IMR-90 (cell line): ENCODE data around the gene C16orf82. TPM values are rescaled to one million over a fixed set of nuclear protein-coding genes. Genes with fewer than 3 reads are reported as not detected.

Experiments
- ATAC-seq: fragments of 200-7000 bp; cut with Tn5 transposase; 2 replicates; pipeline ENCODE4 v1.9.1; 2020; ENCODE audit warnings: low read depth, mild to moderate bottlenecking, moderate library complexity
- BruUV-seq: library from RNA; stranded (reverse); fragments of 400-500 nt; replicated peaks from 2 replicates; lab custom pipeline; 2021; lab: Mats Ljungman, UMichigan
- CTCF ChIA-PET: fragments of 300-600 bp; formaldehyde crosslinking; extraction: SDS; loops from one replicate; lab custom pipeline; 2021; ENCODE audit warnings: antibody characterized with exemption; lab: Yijun Ruan, JAX
- POLR2A ChIA-PET: fragments of 300-600 bp; sonication (Branson Sonifier 250); formaldehyde crosslinking; loops from one replicate; lab custom pipeline; 2022; ENCODE audit warnings: antibody characterized with exemption; ENCODE audit not compliant: unreplicated experiment; lab: Charles Lee
- DNase-seq: peaks from one replicate; pipeline ENCODE4 v3.0.0; 2013
- H2AFZ ChIP-seq: replicated peaks from 2 replicates; pipeline ENCODE3; 2013; ENCODE audit warnings: low read length, mild to moderate bottlenecking; ENCODE audit not compliant: poor library complexity
- H2AK5ac ChIP-seq: 2 replicates; pipeline ENCODE4 v1.6.1; 2013; ENCODE audit warnings: low read depth, low read length, inconsistent platforms
- H2AK9ac ChIP-seq: replicated peaks from 2 replicates; pipeline ENCODE3; 2013; ENCODE audit warnings: mild to moderate bottlenecking, low read depth, low read length, moderate library complexity; ENCODE audit not compliant: poor library complexity
- H2BK120ac ChIP-seq: 2 replicates; pipeline ENCODE4 v1.6.1; 2013; ENCODE audit warnings: low read depth, low read length, inconsistent platforms
- H2BK15ac ChIP-seq: 3 replicates; pipeline ENCODE4 v1.6.1; 2013; ENCODE audit warnings: low read depth, low read length, inconsistent platforms
- H2BK20ac ChIP-seq: 2 replicates; pipeline ENCODE4 v1.6.1; 2013; ENCODE audit warnings: low read depth, mild to moderate bottlenecking, inconsistent platforms, low read length, moderate library complexity
- H2BK5ac ChIP-seq: 2 replicates; pipeline ENCODE4 v1.6.1; 2013; ENCODE audit warnings: mild to moderate bottlenecking, low read depth, low read length, inconsistent platforms; ENCODE audit not compliant: poor library complexity, severe bottlenecking
- H3K14ac ChIP-seq: replicated peaks from 2 replicates; pipeline ENCODE4 v1.6.1; 2013; ENCODE audit warnings: low read depth, low read length, inconsistent platforms
- H3K18ac ChIP-seq: 2 replicates; pipeline ENCODE4 v1.6.1; 2013; ENCODE audit warnings: low read depth, low read length, control low read depth
- H3K23ac ChIP-seq: 2 replicates; pipeline ENCODE4 v1.6.1; 2013; ENCODE audit warnings: low read depth, low read length, inconsistent platforms
- H3K27ac ChIP-seq: 2 replicates; pipeline ENCODE4 v1.5.1; 2013; ENCODE audit warnings: mild to moderate bottlenecking, control low read depth, low read length; ENCODE audit not compliant: insufficient read depth
- H3K27me3 ChIP-seq: 2 replicates; pipeline ENCODE4 v1.6.1; 2013; ENCODE audit warnings: low read length; ENCODE audit not compliant: control insufficient read depth, insufficient read depth
- H3K36me3 ChIP-seq: 2 replicates; pipeline ENCODE4 v1.6.1; 2013; ENCODE audit warnings: low read length, mixed read lengths; ENCODE audit not compliant: control insufficient read depth, insufficient read depth
- H3K4ac ChIP-seq: 2 replicates; pipeline ENCODE4 v1.6.1; 2013; ENCODE audit warnings: low read depth, low read length, inconsistent platforms
- H3K4me1 ChIP-seq: 2 replicates; pipeline ENCODE4 v1.6.1; 2013; ENCODE audit warnings: low read length, mixed read lengths; ENCODE audit not compliant: control insufficient read depth, insufficient read depth
- H3K4me2 ChIP-seq: 2 replicates; pipeline ENCODE4 v1.6.1; 2013; ENCODE audit warnings: low read depth, mild to moderate bottlenecking, control low read depth, low read length, moderate library complexity
- H3K4me3 ChIP-seq: 2 replicates; pipeline ENCODE4 v1.5.1; 2013; ENCODE audit warnings: low read depth, mild to moderate bottlenecking, control low read depth, low read length, moderate library complexity; ENCODE audit not compliant: insufficient read depth
- H3K56ac ChIP-seq: 2 replicates; pipeline ENCODE4 v1.6.1; 2013; ENCODE audit warnings: low read length, inconsistent platforms; ENCODE audit not compliant: insufficient read depth; ENCODE audit errors: extremely low read depth
- H3K79me1 ChIP-seq, 2 experiments: 2 replicates each; pipeline ENCODE4 v1.6.1; 2013; ENCODE audit warnings: low read length in 2 of 2, inconsistent platforms in 1 of 2, low read depth in 1 of 2
- H3K9ac ChIP-seq: 2 replicates; pipeline ENCODE4 v1.6.1; 2013; ENCODE audit warnings: low read depth, low read length, control low read depth
- H3K9me1 ChIP-seq: 2 replicates; pipeline ENCODE4 v1.6.1; 2013; ENCODE audit warnings: low read length, inconsistent platforms; ENCODE audit not compliant: insufficient read depth
- H3K9me3 ChIP-seq: 2 replicates; pipeline ENCODE4 v1.6.1; 2013; ENCODE audit warnings: low read length; ENCODE audit not compliant: control insufficient read depth, insufficient read depth
- H4K20me1 ChIP-seq: 2 replicates; pipeline ENCODE4 v1.6.1; 2013; ENCODE audit warnings: low read length, inconsistent platforms; ENCODE audit not compliant: insufficient read depth
- H4K5ac ChIP-seq: 2 replicates; pipeline ENCODE4 v1.6.1; 2013; ENCODE audit warnings: mild to moderate bottlenecking, low read depth, low read length, control low read depth
- H4K8ac ChIP-seq, 2 experiments: 2 replicates each; pipeline ENCODE4 v1.6.1; 2013; ENCODE audit warnings: low read depth in 2 of 2, low read length in 2 of 2, control low read depth in 1 of 2, inconsistent platforms in 1 of 2
- H4K91ac ChIP-seq: 2 replicates; pipeline ENCODE4 v1.6.1; 2013; ENCODE audit warnings: low read depth, low read length, inconsistent platforms; ENCODE audit not compliant: insufficient read depth
- BHLHE40 ChIP-seq: fragments of 150-350 bp; IDR thresholded peaks from 2 replicates; pipeline ENCODE4 v1.6.1; 2016; ENCODE audit warnings: mild to moderate bottlenecking, low read depth, low read length
- CTCF ChIP-seq: conservative IDR thresholded peaks from 2 replicates; pipeline ENCODE4 v1.5.1; 2012; ENCODE audit warnings: mild to moderate bottlenecking, low read depth, low read length, improper control_type of control experiment
- RAD21 ChIP-seq: IDR thresholded peaks from 2 replicates; pipeline ENCODE4 v1.6.1; 2012; ENCODE audit warnings: low read length, improper control_type of control experiment
- SMC3 ChIP-seq: fragments of 150-350 bp; IDR thresholded peaks from 2 replicates; pipeline ENCODE4 v1.6.1; 2016; ENCODE audit warnings: low read depth, mild to moderate bottlenecking, antibody characterized with exemption, low read length, moderate library complexity
- WGBS, 2 experiments: methylation state at CpG; one replicate each; pipeline versions ENCODE4 v1.1.5 to v1.1.7; 2013; ENCODE audit warnings: missing lambda C conversion rate in 2 of 2; ENCODE audit not compliant: insufficient read length in 1 of 2; ENCODE audit errors: extremely low coverage in 2 of 2; 5-methylcytosine and 5-hydroxymethylcytosine counted together
- dilution Hi-C: fragments of 300-500 bp; cut with HindIII; formaldehyde crosslinking; loops from one replicate; pipeline ENCODE4 v1.14.3; 2018; ENCODE audit warnings: low sequenced_read_pairs; ENCODE audit not compliant: unreplicated experiment
- in situ Hi-C: fragments of 300-500 bp; cut with MboI; formaldehyde crosslinking; loops from 3 replicates; pipeline ENCODE4 v1.14.3; 2019; ENCODE audit warnings: low sequenced_read_pairs, inconsistent platforms, mixed read lengths
- intact Hi-C: fragments of 100-400 bp; cut with micrococcal nuclease; formaldehyde crosslinking; loops from 2 replicates; pipeline ENCODE4 v1.10.0; 2022
- polyA plus RNA-seq, 3 experiments: library from polyadenylated mRNA; depleted of rRNA; stranded (reverse); fragments of >200 nt; gene quantifications; 2 replicates each; pipeline ENCODE4 v1.2.3, GENCODE V29; 2012; ENCODE audit warnings: low replicate concordance in 1 of 3
- total RNA-seq: library from RNA; depleted of rRNA; stranded (reverse); fragments of >200 nt; gene quantifications from 2 replicates; pipeline ENCODE4 v1.2.3, GENCODE V29; 2012
- TF ChIP-seq, protein P1 (sequence below): fragments of 150-350 bp; IDR thresholded peaks from 2 replicates; pipeline ENCODE4 v1.6.1; 2017; ENCODE audit warnings: mild to moderate bottlenecking, antibody characterized with exemption, low read length, low read depth

C16orf82 gene
- total and polyA plus RNA-seq, 2 of the 4 experiments (the other 2 are of a cell fraction) = not detected

GRCh38 chr16:27109666-27110523 is 43.2 kb downstream of the C16orf82 start:
- H3K9me1 ChIP-seq = peaks cover 3% of the 10 kb centered on the region; the same call in 1 of the 2 replicates
- peak overlapping the region; percentile 49; the same call in 1 of the 2 replicates for H2AK5ac ChIP-seq
- H3K9me3 ChIP-seq = no peaks in the 10 kb centered on the region
- peak overlapping the region; percentile 46 for H3K4me3 ChIP-seq
- H3K4me2 ChIP-seq = peak overlapping the region; percentile 94
- no peaks in the 10 kb centered on the region for H3K4me1 ChIP-seq
- H3K14ac ChIP-seq = no peak overlapping the region; the same call in 1 of the 2 replicates
- ATAC-seq (peak; percentile 98), DNase-seq (peak; percentile 47)
- H3K18ac ChIP-seq = no peak overlapping the region
- no peaks in the 10 kb centered on the region for H3K36me3 ChIP-seq
- H2AFZ ChIP-seq = peak overlapping the region; percentile 93
- ChIA-PET CTCF (interaction anchor here (0.5 to 2.3 kb wide), 40 partner anchors 8 to 1885 kb away, joined by 3 to 9 read pairs (median 4); no protein-coding TSS in a partner anchor), POLR2A (interaction anchor here (0.6 to 0.9 kb wide), 3 partner anchors 122 to 302 kb away, joined by 3 to 15 read pairs (median 5); no protein-coding TSS in a partner anchor)
- H2BK120ac ChIP-seq = peak overlapping the region; percentile 79
- no peaks in the 10 kb centered on the region for H4K20me1 ChIP-seq
- H4K5ac ChIP-seq = no peak overlapping the region
- H3K23ac ChIP-seq = no peak overlapping the region
- H4K91ac ChIP-seq = peak overlapping the region; percentile 45; the same call in 1 of the 2 replicates
- peak overlapping the region; percentile 57 for H3K4ac ChIP-seq
- intact Hi-C loops = loop anchor here (1.0 to 5.0 kb wide), 4 partner anchors 147 to 1272 kb away; no protein-coding TSS in a partner anchor
- no peak overlapping the region; the same call in 2 of the 3 replicates for H2BK15ac ChIP-seq
- H3K27me3 ChIP-seq = no peaks in the 10 kb centered on the region
- peak overlapping the region in 1 of 2 experiments; percentile 50; a peak in 3 of 4 replicates for H4K8ac ChIP-seq
- peak overlapping the region; percentile 17; the same call in 1 of the 2 replicates for H3K27ac ChIP-seq
- WGBS, 2 experiments = 4% methylated on average over 9 of the region's 61 CpGs; no CpG with 5 or more reads in 1 of the 2 experiments
- BruUV-seq = no TSS peak
- peak overlapping the region; percentile 92 for H2AK9ac ChIP-seq
- TF ChIP-seq BHLHE40 (peak; percentile 42; the same call in 1 of the 2 replicates), RAD21 (peak; percentile 92), CTCF (peak; percentile 91), SMC3 (peak; percentile 67)
- TF ChIP-seq, protein P1, sequence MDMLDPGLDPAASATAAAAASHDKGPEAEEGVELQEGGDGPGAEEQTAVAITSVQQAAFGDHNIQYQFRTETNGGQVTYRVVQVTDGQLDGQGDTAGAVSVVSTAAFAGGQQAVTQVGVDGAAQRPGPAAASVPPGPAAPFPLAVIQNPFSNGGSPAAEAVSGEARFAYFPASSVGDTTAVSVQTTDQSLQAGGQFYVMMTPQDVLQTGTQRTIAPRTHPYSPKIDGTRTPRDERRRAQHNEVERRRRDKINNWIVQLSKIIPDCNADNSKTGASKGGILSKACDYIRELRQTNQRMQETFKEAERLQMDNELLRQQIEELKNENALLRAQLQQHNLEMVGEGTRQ = no peak
- dilution Hi-C loops = no loop called here
- no peak overlapping the region for H2BK5ac ChIP-seq
- H2BK20ac ChIP-seq = peak overlapping the region; percentile 29; the same call in 1 of the 2 replicates
- H3K79me1 ChIP-seq = no peaks in the 10 kb centered on the region
- in situ Hi-C loops = loop anchor here (5.0 kb wide), 2 partner anchors 1273 to 1828 kb away; no protein-coding TSS in a partner anchor
- peak overlapping the region; percentile 67; the same call in 1 of the 2 replicates for H3K56ac ChIP-seq
- peak overlapping the region; percentile 61 for H3K9ac ChIP-seq
